Measurements from ENCODE around the gene TRAT1.

The TRAT1 gene

GRCh38 chr3:108899530-108899929 is 76.9 kb downstream of the TRAT1 start:
- Histone ChIP-seq H3K4me3 (ENCODE audit: low read length) (no peak overlapping the region), H3K27me3 (replicated peaks; ENCODE audit: control insufficient read depth, insufficient read depth, low read length) (no peaks in the 10 kb centered on the region), H3K36me3 (ENCODE audit: control insufficient read depth, insufficient read depth, low read length, severe bottlenecking) (no peaks in the 10 kb centered on the region), H3K4me1 (ENCODE audit: control insufficient read depth, insufficient read depth, low read length) (no peaks in the 10 kb centered on the region), H3K9me3 (ENCODE audit: control insufficient read depth, low read length) (no peaks in the 10 kb centered on the region), H3K9ac (ENCODE audit: low read length) (no peak overlapping the region)
- DNase-seq (ENCODE audit: low read depth) = no peak
